MCF 10A (cell line): ENCODE results near the gene SHLD2. TPM values are rescaled to one million over a fixed set of nuclear protein-coding genes. Genes with fewer than 3 reads are reported as not detected.
"Not testable (repeated sequence)": the region's sequence is repeated elsewhere in the genome, so short reads cannot be mapped to it uniquely, and the experiment has no call there.

Experiments
- BruUV-seq: library from RNA; stranded (reverse); fragments of 400-500 nt; replicated peaks from 2 replicates; lab custom pipeline; 2021; lab: Mats Ljungman, UMichigan
- CTCF ChIA-PET: fragments of 300-600 bp; sonication (Branson Sonifier 250); formaldehyde crosslinking; extraction: SDS; loops from one replicate; lab custom pipeline; 2021; ENCODE audit warnings: antibody characterized with exemption, inconsistent platforms; lab: Yijun Ruan, JAX
- POLR2A ChIA-PET: fragments of 300-600, 350-650 bp; sonication (Branson Sonifier 250); formaldehyde crosslinking; extraction: SDS; loops from one replicate; lab custom pipeline; 2020; ENCODE audit warnings: antibody characterized with exemption, inconsistent platforms; lab: Yijun Ruan, JAX
- DNase-seq: peaks from one replicate; pipeline ENCODE4 v3.0.0-alpha.2; 2018; ENCODE audit not compliant: unreplicated experiment
- H3K27ac Mint-ChIP-seq: one replicate; pipeline ENCODE4 v1.8.0; 2022; ENCODE audit warnings: mild to moderate bottlenecking, low read depth, mixed read lengths; ENCODE audit not compliant: unreplicated experiment
- H3K27me3 Mint-ChIP-seq: one replicate; pipeline ENCODE4 v1.8.0; 2022; ENCODE audit warnings: mixed read lengths; ENCODE audit not compliant: insufficient read depth, unreplicated experiment
- H3K36me3 Mint-ChIP-seq: one replicate; pipeline ENCODE4 v1.8.0; 2022; ENCODE audit warnings: mild to moderate bottlenecking, moderate library complexity, mixed read lengths; ENCODE audit not compliant: insufficient read depth, unreplicated experiment
- H3K4me1 Mint-ChIP-seq: one replicate; pipeline ENCODE4 v1.8.0; 2022; ENCODE audit warnings: mixed read lengths; ENCODE audit not compliant: insufficient read depth, unreplicated experiment
- H3K4me3 Mint-ChIP-seq: one replicate; pipeline ENCODE4 v1.8.0; 2022; ENCODE audit warnings: mild to moderate bottlenecking, moderate library complexity, mixed read lengths; ENCODE audit not compliant: unreplicated experiment
- H3K9me3 Mint-ChIP-seq: one replicate; pipeline ENCODE4 v1.8.0; 2022; ENCODE audit warnings: mixed read lengths; ENCODE audit not compliant: unreplicated experiment
- CTCF ChIP-seq: fragments of 200-600 bp; IDR thresholded peaks from one replicate; pipeline ENCODE4 v1.8.0; 2022; ENCODE audit warnings: antibody characterized with exemption, mild to moderate bottlenecking; ENCODE audit not compliant: unreplicated experiment
- intact Hi-C: fragments of 100-400 bp; cut with micrococcal nuclease; formaldehyde crosslinking; loops from 2 replicates; pipeline ENCODE4 v1.14.1; 2022
- total RNA-seq: library from RNA; stranded (reverse); gene quantifications from 2 replicates; pipeline ENCODE4 v1.2.3, GENCODE V29; 2022

SHLD2 gene
- total RNA-seq, 1 experiment from 2014 or later, result 31.8 TPM

- Mint-ChIP-seq H3K27ac (peak overlapping the region; percentile 55), H3K4me1 (peaks cover 22% of the 10 kb centered on the region), H3K36me3 (peaks cover 27% of the 10 kb centered on the region)
- POLR2A ChIA-PET, H3K4me3 Mint-ChIP-seq, intact Hi-C loops, DNase-seq, CTCF ChIA-PET, BruUV-seq, H3K27me3 Mint-ChIP-seq, H3K9me3 Mint-ChIP-seq: not testable (repeated sequence)
These were observed 62.8 kb downstream of the SHLD2 start for GRCh38 chr10:87157821-87158220.

GRCh38 chr10:87162703-87163293 is 67.8 kb downstream of the SHLD2 start:
- H3K27me3 Mint-ChIP-seq, BruUV-seq, H3K9me3 Mint-ChIP-seq, CTCF ChIA-PET, intact Hi-C loops: not testable (repeated sequence)
- Mint-ChIP-seq H3K27ac (peak overlapping the region; percentile 96), H3K4me1 (peaks cover 14% of the 10 kb centered on the region), H3K4me3 (peak overlapping the region; percentile 34), H3K36me3 (peaks cover 44% of the 10 kb centered on the region)
- peak; percentile 89 for DNase-seq
- POLR2A ChIA-PET, result interaction anchor here (1.5 to 1.6 kb wide), 2 partner anchors 67 to 69 kb away, joined by 7 to 8 read pairs; partner anchors contain the start of gene SHLD2
- peak; percentile 9 for TF ChIP-seq CTCF

- POLR2A ChIA-PET, result interaction anchor here (0.7 to 1.6 kb wide), 3 partner anchors 12 to 70 kb away, joined by 5 to 8 read pairs (median 7); partner anchors contain the start of gene SHLD2
- BruUV-seq, H3K9me3 Mint-ChIP-seq, H3K27me3 Mint-ChIP-seq, intact Hi-C loops, CTCF ChIA-PET, DNase-seq: not testable (repeated sequence)
- Mint-ChIP-seq H3K27ac (peak overlapping the region; percentile 96), H3K4me1 (peaks cover 11% of the 10 kb centered on the region), H3K4me3 (peak overlapping the region; percentile 34), H3K36me3 (peaks cover 44% of the 10 kb centered on the region)
These were observed 68.4 kb downstream of the SHLD2 start for GRCh38 chr10:87163414-87163813.

- CTCF ChIA-PET, H3K4me1 Mint-ChIP-seq, BruUV-seq, H3K27me3 Mint-ChIP-seq, H3K9me3 Mint-ChIP-seq, DNase-seq, H3K4me3 Mint-ChIP-seq, intact Hi-C loops, POLR2A ChIA-PET: not testable (repeated sequence)
- H3K27ac Mint-ChIP-seq, result peak overlapping the region; percentile 21
- H3K36me3 Mint-ChIP-seq, result peaks cover 12% of the 10 kb centered on the region
These were observed 74.9 kb downstream of the SHLD2 start for GRCh38 chr10:87169857-87170256.

GRCh38 chr10:87170705-87171104 is 75.7 kb downstream of the SHLD2 start:
- DNase-seq, CTCF ChIA-PET, H3K36me3 Mint-ChIP-seq, H3K27ac Mint-ChIP-seq, H3K27me3 Mint-ChIP-seq, POLR2A ChIA-PET, intact Hi-C loops, BruUV-seq, H3K9me3 Mint-ChIP-seq, H3K4me3 Mint-ChIP-seq, H3K4me1 Mint-ChIP-seq: not testable (repeated sequence)

GRCh38 chr10:87171670-87172069 is 76.7 kb downstream of the SHLD2 start:
- H3K27ac Mint-ChIP-seq, BruUV-seq, H3K4me3 Mint-ChIP-seq, H3K27me3 Mint-ChIP-seq, POLR2A ChIA-PET, H3K9me3 Mint-ChIP-seq, CTCF ChIA-PET, H3K4me1 Mint-ChIP-seq, DNase-seq, intact Hi-C loops: not testable (repeated sequence)
- peaks cover 13% of the 10 kb centered on the region for H3K36me3 Mint-ChIP-seq

- BruUV-seq, H3K4me3 Mint-ChIP-seq, H3K9me3 Mint-ChIP-seq, H3K27me3 Mint-ChIP-seq, intact Hi-C loops, H3K27ac Mint-ChIP-seq, H3K4me1 Mint-ChIP-seq, DNase-seq, POLR2A ChIA-PET, CTCF ChIA-PET: not testable (repeated sequence)
- peaks cover 13% of the 10 kb centered on the region for H3K36me3 Mint-ChIP-seq
These were observed 77.2 kb downstream of the SHLD2 start for GRCh38 chr10:87172178-87172577.

- H3K9me3 Mint-ChIP-seq, BruUV-seq, intact Hi-C loops: not testable (repeated sequence)
These were observed 82.6 kb downstream of the SHLD2 start for GRCh38 chr10:87177587-87177986.

More at GRCh38 chr10:87177587-87177986, 82.6 kb downstream of the SHLD2 start:
- H3K27me3 Mint-ChIP-seq, H3K4me1 Mint-ChIP-seq, CTCF ChIA-PET, H3K4me3 Mint-ChIP-seq, POLR2A ChIA-PET, DNase-seq, H3K27ac Mint-ChIP-seq: not testable (repeated sequence)
- H3K36me3 Mint-ChIP-seq, result peaks cover 34% of the 10 kb centered on the region
